Fibroblast of gingiva (primary cell): Measurements from ENCODE around the gene COX7B2.

Experiments used
- DNase-seq: peaks from one replicate; pipeline ENCODE4 v3.0.0-alpha.2; 2011; ENCODE audit warnings: low read depth

Gene COX7B2

DNA sequence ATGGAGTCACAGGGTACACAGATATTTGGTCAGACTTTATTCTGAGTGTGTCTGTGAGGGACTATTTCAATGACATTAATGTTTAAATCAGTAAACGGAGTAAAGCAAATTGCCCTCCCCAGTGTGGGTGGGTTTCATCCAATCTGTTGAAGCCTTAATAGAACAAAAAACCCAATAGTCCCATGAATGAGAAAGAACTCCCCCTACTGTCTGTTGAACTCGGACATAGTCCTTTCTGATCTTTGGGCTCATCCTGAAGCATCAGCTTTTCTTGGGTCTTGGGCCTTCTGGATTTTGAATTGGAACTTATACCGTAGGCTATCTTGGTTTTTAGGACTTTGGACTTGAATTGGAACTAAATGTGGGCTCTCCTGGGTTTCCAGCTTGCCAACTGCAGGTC lies 193.6 kb downstream of the COX7B2 start:
- DNase-seq = no peak

DNA sequence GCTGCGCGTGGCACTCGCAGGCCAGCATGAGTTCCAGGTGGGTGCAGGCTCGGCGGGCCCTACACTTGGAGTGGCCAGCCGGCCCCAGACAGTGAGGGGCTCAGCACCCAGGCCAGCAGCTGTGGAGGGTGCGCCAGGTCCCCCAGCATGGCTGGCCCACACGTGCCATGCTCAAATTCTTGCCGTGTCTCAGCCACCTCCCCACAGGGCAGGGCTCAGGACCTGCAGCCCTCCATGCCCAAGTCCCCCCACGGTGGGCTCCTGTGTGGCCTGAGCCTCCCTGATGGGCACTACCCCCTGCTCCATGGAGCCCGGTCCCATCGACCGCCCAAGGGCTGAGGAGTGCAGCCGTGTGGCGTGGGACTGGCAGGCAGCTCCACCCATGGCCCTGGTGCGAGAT lies 210.2 kb downstream of the COX7B2 start:
- DNase-seq = no peak
